Measurements from ENCODE around the gene OMP.

GRCh38 chr11:77055913-77056312 lies 46.7 kb upstream of the OMP start:
- no peak for TF ChIP-seq CTCF (conservative IDR thresholded peaks at IDR 0.05; ENCODE audit: low read length)
- no peak for TF ChIP-seq EZH2phosphoT487 (IDR thresholded peaks at IDR 0.05; ENCODE audit: borderline replicate concordance)
